ENCODE data around the gene HPCA.
"Not testable (repeated sequence)": the region's sequence is repeated elsewhere in the genome, so short reads cannot be mapped to it uniquely, and the experiment has no call there.

HPCA gene

GRCh38 chr1:32900956-32901822 is 14.9 kb downstream of the HPCA start, which contains the start of gene TMEM54:
Gene TMEM54 (minus strand): TSS chr1:32901389. CDS start chr1:32901238, 151 bp downstream.
- in situ Hi-C loops (cut with MboI; ENCODE audit: low sequenced_read_pairs) = no loop called here

GRCh38 chr1:32901823-32902534 is 15.7 kb downstream of the HPCA start:
- in situ Hi-C loops (cut with MboI; ENCODE audit: low sequenced_read_pairs) = no loop called here

GRCh38 chr1:32902535-32902920 is 16.2 kb downstream of the HPCA start:
- in situ Hi-C loops (cut with MboI; ENCODE audit: low sequenced_read_pairs) = no loop called here

GRCh38 chr1:32903991-32904785 is 17.9 kb downstream of the HPCA start:
- in situ Hi-C loops (cut with MboI; ENCODE audit: low sequenced_read_pairs) = no loop called here

GRCh38 chr1:32904797-32905196 is 18.5 kb downstream of the HPCA start:
- in situ Hi-C loops (cut with MboI; ENCODE audit: low sequenced_read_pairs) = no loop called here

GRCh38 chr1:32905588-32905987 is 19.3 kb downstream of the HPCA start:
- in situ Hi-C loops (cut with MboI; ENCODE audit: low sequenced_read_pairs) = not testable (repeated sequence)

GRCh38 chr1:32906654-32907053 is 20.4 kb downstream of the HPCA start:
- in situ Hi-C loops (cut with MboI; ENCODE audit: low sequenced_read_pairs) = no loop called here

- in situ Hi-C loops (cut with MboI; ENCODE audit: low sequenced_read_pairs) = no loop called here
Observed at GRCh38 chr1:32907435-32907834, 21.1 kb downstream of the HPCA start.

- in situ Hi-C loops (cut with MboI; ENCODE audit: low sequenced_read_pairs) = no loop called here
Observed at GRCh38 chr1:32910319-32910718, 24.0 kb downstream of the HPCA start.

- in situ Hi-C loops (cut with MboI; ENCODE audit: low sequenced_read_pairs) = no loop called here
Observed at GRCh38 chr1:32915766-32916706, 29.7 kb downstream of the HPCA start.

GRCh38 chr1:32917521-32917920 is 31.2 kb downstream of the HPCA start:
- in situ Hi-C loops (cut with MboI; ENCODE audit: low sequenced_read_pairs) = no loop called here

- in situ Hi-C loops (cut with MboI; ENCODE audit: low sequenced_read_pairs) = no loop called here
Observed at GRCh38 chr1:32918179-32918578, 31.9 kb downstream of the HPCA start.

- in situ Hi-C loops (cut with MboI; ENCODE audit: low sequenced_read_pairs) = no loop called here
Observed at GRCh38 chr1:32919811-32920733, 33.8 kb downstream of the HPCA start.

GRCh38 chr1:32920833-32921232 is 34.5 kb downstream of the HPCA start:
- in situ Hi-C loops (cut with MboI; ENCODE audit: low sequenced_read_pairs) = no loop called here

- in situ Hi-C loops (cut with MboI; ENCODE audit: low sequenced_read_pairs) = no loop called here
Observed at GRCh38 chr1:32924881-32925344, 38.6 kb downstream of the HPCA start.

- in situ Hi-C loops (cut with MboI; ENCODE audit: low sequenced_read_pairs) = no loop called here
Observed at GRCh38 chr1:32925403-32926162, 39.3 kb downstream of the HPCA start.

- in situ Hi-C loops (cut with MboI; ENCODE audit: low sequenced_read_pairs) = no loop called here
Observed at GRCh38 chr1:32926562-32926961, 40.3 kb downstream of the HPCA start.

- in situ Hi-C loops (cut with MboI; ENCODE audit: low sequenced_read_pairs) = no loop called here
Observed at GRCh38 chr1:32927441-32927840, 41.1 kb downstream of the HPCA start.
